ENCODE measurements around the gene MTTP.

The MTTP gene

DNA sequence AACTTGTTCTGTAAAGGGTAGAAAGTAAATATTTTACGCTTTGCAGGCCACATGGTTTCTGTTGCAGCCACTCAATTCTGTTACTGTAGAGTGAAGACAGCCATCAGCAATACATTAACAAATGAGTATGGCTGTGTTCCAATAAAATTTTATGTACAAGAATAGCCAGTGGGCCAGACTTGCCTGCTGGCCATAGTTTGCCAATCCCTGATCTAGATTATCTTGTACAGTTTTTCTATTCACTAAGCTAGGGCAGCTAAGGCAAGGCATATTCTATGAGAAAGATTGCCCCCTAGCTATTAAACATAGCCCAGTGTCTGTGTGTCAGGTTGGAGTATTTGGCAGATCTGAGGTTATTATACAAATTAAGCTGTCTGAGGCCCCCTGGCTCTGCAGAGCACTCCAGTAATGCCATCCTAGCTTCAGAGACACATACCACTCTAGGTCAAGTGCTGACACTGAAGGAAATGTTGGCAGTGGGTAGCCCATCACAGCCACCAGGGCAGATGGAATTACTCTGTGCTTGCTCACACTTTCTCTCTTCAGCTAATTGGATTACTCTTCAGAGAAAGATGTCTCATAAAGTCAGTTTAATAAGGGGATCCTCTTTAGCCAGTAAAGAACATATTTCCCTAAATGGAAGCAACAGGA lies 40.7 kb downstream of the MTTP start:
- Histone ChIP-seq H3K27me3 (replicated peaks; ENCODE audit: control insufficient read depth, insufficient read depth, low read length, poor library complexity, severe bottlenecking) (peaks cover 6% of the 10 kb centered on the region), H3K36me3 (ENCODE audit: control insufficient read depth, insufficient read depth, low read length) (no peaks in the 10 kb centered on the region), H3K4me1 (ENCODE audit: control insufficient read depth, insufficient read depth, low read length, poor library complexity, severe bottlenecking) (no peaks in the 10 kb centered on the region), H3K9me3 (ENCODE audit: control insufficient read depth, low read length) (no peaks in the 10 kb centered on the region), H3K4me3 (ENCODE audit: insufficient read depth, low read depth, low read length, poor library complexity, severe bottlenecking) (no peak overlapping the region), H3K27ac (ENCODE audit: insufficient read depth, low read length, poor library complexity, severe bottlenecking) (no peak overlapping the region)
- no peak for DNase-seq

GRCh38 chr4:99617374-99617773 lies 42.8 kb downstream of the MTTP start:
- peaks cover 6% of the 10 kb centered on the region for H3K27me3 ChIP-seq (replicated peaks; ENCODE audit: control insufficient read depth, insufficient read depth, low read length, poor library complexity, severe bottlenecking)
- H3K27ac ChIP-seq (ENCODE audit: insufficient read depth, low read length, poor library complexity, severe bottlenecking), result no peak overlapping the region
- H3K36me3 ChIP-seq (ENCODE audit: control insufficient read depth, insufficient read depth, low read length), result no peaks in the 10 kb centered on the region
- H3K4me1 ChIP-seq (ENCODE audit: control insufficient read depth, insufficient read depth, low read length, poor library complexity, severe bottlenecking), result no peaks in the 10 kb centered on the region
- H3K4me3 ChIP-seq (ENCODE audit: insufficient read depth, low read depth, low read length, poor library complexity, severe bottlenecking), result no peak overlapping the region
- no peaks in the 10 kb centered on the region for H3K9me3 ChIP-seq (ENCODE audit: control insufficient read depth, low read length)
- no peak for DNase-seq

GRCh38 chr4:99622341-99622740 lies 47.7 kb downstream of the MTTP start:
- H3K4me3 ChIP-seq (ENCODE audit: insufficient read depth, low read depth, low read length, poor library complexity, severe bottlenecking), result no peak overlapping the region

DNA sequence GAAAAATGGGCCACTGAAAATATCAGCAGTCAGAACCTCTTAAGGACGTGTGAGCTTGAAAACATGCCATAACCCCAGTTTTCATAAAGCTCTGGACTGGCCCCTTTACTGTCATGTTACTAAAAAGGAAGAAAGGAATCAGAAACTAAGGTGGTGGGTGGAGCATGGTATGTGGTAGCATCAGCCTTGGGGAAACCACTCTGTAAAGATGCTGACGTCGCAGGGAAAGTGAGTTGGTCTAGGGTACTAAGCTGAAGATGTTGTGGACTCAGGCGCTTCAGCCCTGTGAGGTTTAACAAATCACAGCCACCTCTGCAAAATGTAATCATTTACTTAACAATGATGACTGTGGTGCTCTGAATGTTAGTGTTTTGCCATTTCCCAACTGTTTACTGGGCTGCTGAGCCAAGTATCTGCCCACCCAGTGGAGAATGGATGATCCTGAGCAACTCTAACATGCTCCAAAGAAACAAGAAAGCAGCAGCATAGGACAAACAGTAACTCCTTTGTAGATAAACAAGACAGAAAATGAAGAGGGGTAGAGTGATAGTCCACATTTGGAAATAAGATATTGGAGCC lies 49.6 kb downstream of the MTTP start:
- Histone ChIP-seq H3K4me1 (ENCODE audit: control insufficient read depth, insufficient read depth, low read length, poor library complexity, severe bottlenecking) (no peaks in the 10 kb centered on the region), H3K36me3 (ENCODE audit: control insufficient read depth, insufficient read depth, low read length) (no peaks in the 10 kb centered on the region), H3K27ac (ENCODE audit: insufficient read depth, low read length, poor library complexity, severe bottlenecking) (no peak overlapping the region), H3K27me3 (replicated peaks; ENCODE audit: control insufficient read depth, insufficient read depth, low read length, poor library complexity, severe bottlenecking) (no peaks in the 10 kb centered on the region), H3K9me3 (ENCODE audit: control insufficient read depth, low read length) (no peaks in the 10 kb centered on the region), H3K4me3 (ENCODE audit: insufficient read depth, low read depth, low read length, poor library complexity, severe bottlenecking) (no peak overlapping the region)
- DNase-seq, result no peak

More at GRCh38 chr4:99622341-99622740, 47.7 kb downstream of the MTTP start:
- H3K27me3 ChIP-seq (replicated peaks; ENCODE audit: control insufficient read depth, insufficient read depth, low read length, poor library complexity, severe bottlenecking), result peaks cover 6% of the 10 kb centered on the region
- H3K4me1 ChIP-seq (ENCODE audit: control insufficient read depth, insufficient read depth, low read length, poor library complexity, severe bottlenecking), result no peaks in the 10 kb centered on the region
- DNase-seq, result no peak
- H3K27ac ChIP-seq (ENCODE audit: insufficient read depth, low read length, poor library complexity, severe bottlenecking), result no peak overlapping the region
- H3K9me3 ChIP-seq (ENCODE audit: control insufficient read depth, low read length), result no peaks in the 10 kb centered on the region
- H3K36me3 ChIP-seq (ENCODE audit: control insufficient read depth, insufficient read depth, low read length), result no peaks in the 10 kb centered on the region

DNA sequence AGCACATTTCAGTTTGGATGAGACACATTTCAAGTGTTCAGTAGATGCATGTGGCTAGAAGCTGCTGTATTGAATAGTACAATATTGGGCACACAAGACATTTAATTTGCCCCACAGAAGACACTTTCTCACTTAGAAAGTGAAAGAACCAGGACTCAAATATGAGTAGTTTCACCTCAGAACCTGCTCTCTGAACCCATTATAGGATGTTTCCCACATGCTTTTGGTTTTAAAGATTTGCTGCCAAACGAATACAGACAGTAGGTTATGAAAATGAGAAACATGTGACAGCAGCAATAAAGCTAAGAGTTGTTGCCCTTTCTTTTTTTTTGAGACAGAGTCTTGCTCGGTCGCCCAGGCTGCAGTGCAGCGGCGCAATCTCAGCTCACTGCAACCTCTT lies 50.7 kb downstream of the MTTP start:
- Histone ChIP-seq H3K27ac (ENCODE audit: insufficient read depth, low read length, poor library complexity, severe bottlenecking) (no peak overlapping the region), H3K4me1 (ENCODE audit: control insufficient read depth, insufficient read depth, low read length, poor library complexity, severe bottlenecking) (no peaks in the 10 kb centered on the region), H3K9me3 (ENCODE audit: control insufficient read depth, low read length) (no peaks in the 10 kb centered on the region), H3K4me3 (ENCODE audit: insufficient read depth, low read depth, low read length, poor library complexity, severe bottlenecking) (no peak overlapping the region), H3K27me3 (replicated peaks; ENCODE audit: control insufficient read depth, insufficient read depth, low read length, poor library complexity, severe bottlenecking) (no peaks in the 10 kb centered on the region), H3K36me3 (ENCODE audit: control insufficient read depth, insufficient read depth, low read length) (no peaks in the 10 kb centered on the region)
- DNase-seq, result no peak

- no peaks in the 10 kb centered on the region for H3K9me3 ChIP-seq (ENCODE audit: control insufficient read depth, low read length)
- H3K27ac ChIP-seq (ENCODE audit: insufficient read depth, low read length, poor library complexity, severe bottlenecking), result no peak overlapping the region
- H3K36me3 ChIP-seq (ENCODE audit: control insufficient read depth, insufficient read depth, low read length), result no peaks in the 10 kb centered on the region
- no peaks in the 10 kb centered on the region for H3K27me3 ChIP-seq (replicated peaks; ENCODE audit: control insufficient read depth, insufficient read depth, low read length, poor library complexity, severe bottlenecking)
- DNase-seq, result no peak
- H3K4me3 ChIP-seq (ENCODE audit: insufficient read depth, low read depth, low read length, poor library complexity, severe bottlenecking), result no peak overlapping the region
- no peaks in the 10 kb centered on the region for H3K4me1 ChIP-seq (ENCODE audit: control insufficient read depth, insufficient read depth, low read length, poor library complexity, severe bottlenecking)
Measured at GRCh38 chr4:99628040-99628439, 53.4 kb downstream of the MTTP start.

DNA sequence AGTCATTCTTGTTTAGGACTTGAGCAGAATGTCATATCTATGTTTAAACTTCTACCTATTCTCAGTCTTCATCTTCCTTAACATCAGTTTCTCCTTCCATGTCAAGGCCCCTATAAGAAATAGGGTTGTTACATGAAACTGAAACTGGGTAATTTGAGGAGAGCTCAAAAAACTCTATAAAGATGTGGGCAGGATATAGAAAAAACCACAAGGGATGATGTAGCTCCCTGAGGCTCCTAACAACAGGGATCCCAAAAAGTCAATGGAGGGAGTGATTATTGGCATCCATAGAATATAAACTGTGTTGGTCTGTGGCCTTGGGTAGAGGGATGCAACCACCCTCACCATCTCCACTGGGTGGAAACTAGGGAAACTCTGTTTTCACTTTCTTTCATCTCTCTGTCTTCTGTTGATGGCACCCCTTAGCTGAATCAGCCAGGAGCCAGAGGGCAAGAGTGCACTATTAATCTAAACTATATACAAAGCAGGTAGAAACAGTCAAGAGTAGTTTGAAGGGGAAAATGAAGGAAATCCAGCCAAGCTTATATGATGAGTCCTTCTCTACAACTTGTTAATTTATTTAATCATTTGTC lies 55.4 kb downstream of the MTTP start:
- H3K27ac ChIP-seq (ENCODE audit: insufficient read depth, low read length, poor library complexity, severe bottlenecking), result no peak overlapping the region
- no peaks in the 10 kb centered on the region for H3K9me3 ChIP-seq (ENCODE audit: control insufficient read depth, low read length)
- H3K27me3 ChIP-seq (replicated peaks; ENCODE audit: control insufficient read depth, insufficient read depth, low read length, poor library complexity, severe bottlenecking), result no peaks in the 10 kb centered on the region
- DNase-seq, result no peak
- H3K4me3 ChIP-seq (ENCODE audit: insufficient read depth, low read depth, low read length, poor library complexity, severe bottlenecking), result no peak overlapping the region
- no peaks in the 10 kb centered on the region for H3K36me3 ChIP-seq (ENCODE audit: control insufficient read depth, insufficient read depth, low read length)
- no peaks in the 10 kb centered on the region for H3K4me1 ChIP-seq (ENCODE audit: control insufficient read depth, insufficient read depth, low read length, poor library complexity, severe bottlenecking)

GRCh38 chr4:99630857-99631360 lies 56.3 kb downstream of the MTTP start:
- H3K9me3 ChIP-seq (ENCODE audit: control insufficient read depth, low read length), result no peaks in the 10 kb centered on the region
- H3K27me3 ChIP-seq (replicated peaks; ENCODE audit: control insufficient read depth, insufficient read depth, low read length, poor library complexity, severe bottlenecking), result no peaks in the 10 kb centered on the region
- no peaks in the 10 kb centered on the region for H3K4me1 ChIP-seq (ENCODE audit: control insufficient read depth, insufficient read depth, low read length, poor library complexity, severe bottlenecking)
- H3K4me3 ChIP-seq (ENCODE audit: insufficient read depth, low read depth, low read length, poor library complexity, severe bottlenecking), result no peak overlapping the region
- H3K36me3 ChIP-seq (ENCODE audit: control insufficient read depth, insufficient read depth, low read length), result no peaks in the 10 kb centered on the region
- no peak overlapping the region for H3K27ac ChIP-seq (ENCODE audit: insufficient read depth, low read length, poor library complexity, severe bottlenecking)
- no peak for DNase-seq

- Histone ChIP-seq H3K27me3 (replicated peaks; ENCODE audit: control insufficient read depth, insufficient read depth, low read length, poor library complexity, severe bottlenecking) (no peaks in the 10 kb centered on the region), H3K9me3 (ENCODE audit: control insufficient read depth, low read length) (no peaks in the 10 kb centered on the region), H3K36me3 (ENCODE audit: control insufficient read depth, insufficient read depth, low read length) (no peaks in the 10 kb centered on the region), H3K27ac (ENCODE audit: insufficient read depth, low read length, poor library complexity, severe bottlenecking) (no peak overlapping the region), H3K4me3 (ENCODE audit: insufficient read depth, low read depth, low read length, poor library complexity, severe bottlenecking) (no peak overlapping the region), H3K4me1 (ENCODE audit: control insufficient read depth, insufficient read depth, low read length, poor library complexity, severe bottlenecking) (no peaks in the 10 kb centered on the region)
- DNase-seq, result no peak
Measured at GRCh38 chr4:99633772-99634171, 59.1 kb downstream of the MTTP start.

DNA sequence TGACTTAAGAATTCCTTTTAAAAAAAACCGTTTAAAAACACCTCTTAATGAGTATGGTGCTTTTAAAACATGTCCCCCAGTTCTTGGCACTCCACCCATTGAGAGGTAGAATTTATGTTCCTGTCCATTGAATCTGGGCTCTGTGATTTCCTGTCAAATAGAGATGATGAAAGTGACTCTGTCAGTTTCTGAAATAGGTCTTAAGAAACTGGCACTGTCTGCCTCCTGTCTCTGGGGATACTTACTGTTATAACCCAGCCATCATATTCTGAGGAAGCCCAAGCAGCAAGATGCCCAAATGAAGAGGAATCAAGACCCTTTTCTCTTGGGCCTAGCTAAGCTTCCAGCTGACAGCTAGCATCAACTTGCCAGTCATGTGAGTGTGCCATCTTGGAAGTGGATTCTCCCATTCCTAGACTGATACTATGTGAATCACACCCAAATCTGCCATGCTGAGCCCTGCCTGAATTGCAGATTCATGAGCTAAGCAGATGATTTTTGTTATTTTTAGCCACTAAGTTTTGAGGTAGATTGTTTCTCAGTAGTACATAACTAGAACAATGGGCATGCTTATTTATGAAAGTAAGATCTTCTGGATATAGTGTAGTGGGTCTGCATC lies 60.2 kb downstream of the MTTP start:
- H3K27me3 ChIP-seq (replicated peaks; ENCODE audit: control insufficient read depth, insufficient read depth, low read length, poor library complexity, severe bottlenecking), result no peaks in the 10 kb centered on the region
- H3K4me1 ChIP-seq (ENCODE audit: control insufficient read depth, insufficient read depth, low read length, poor library complexity, severe bottlenecking), result no peaks in the 10 kb centered on the region
- no peaks in the 10 kb centered on the region for H3K36me3 ChIP-seq (ENCODE audit: control insufficient read depth, insufficient read depth, low read length)
- H3K9me3 ChIP-seq (ENCODE audit: control insufficient read depth, low read length), result no peaks in the 10 kb centered on the region
- no peak overlapping the region for H3K27ac ChIP-seq (ENCODE audit: insufficient read depth, low read length, poor library complexity, severe bottlenecking)
- no peak overlapping the region for H3K4me3 ChIP-seq (ENCODE audit: insufficient read depth, low read depth, low read length, poor library complexity, severe bottlenecking)
- DNase-seq, result no peak

Data from effector memory CD4-positive, alpha-beta T cell (primary cell).